ENCODE data around the gene DACT2. TPM values are rescaled to one million over a fixed set of nuclear protein-coding genes. Genes with fewer than 3 reads are reported as not detected.

DACT2 gene
- total and polyA plus RNA-seq, 9 of the 15 experiments (the other 6 are each of a cell fraction or from before 2014, with no cell fraction given), result not detected

- FAIRE-seq, result no peak
- in situ Hi-C loops (cut with MboI) (no loop called here), intact Hi-C loops (cut with micrococcal nuclease) (no loop called here)
- no peak for DNase-seq (ENCODE audit: extremely low read depth in 1 of 4, low spot score in 3 of 4)
- POLR2A ChIA-PET, result interaction anchor here (2.2 kb wide), 1 partner anchor 14 kb away, joined by 5 read pairs; no protein-coding TSS in a partner anchor
- Histone ChIP-seq H3K4me3 (no peak overlapping the region), H3K9ac (ENCODE audit: insufficient read depth in 1 of 2, low read depth in 2 of 2, low read length in 2 of 2) (no peak overlapping the region), H3K79me2 (ENCODE audit: control insufficient read depth, insufficient read depth, low read length) (no peaks in the 10 kb centered on the region), H3K4me2 (ENCODE audit: insufficient read depth, low read length) (no peak overlapping the region), H3K27me3 (ENCODE audit: control insufficient read depth in 2 of 2, insufficient read depth in 2 of 2, low read length in 2 of 2) (peaks cover 48 to 98% of the 10 kb centered on the region in 2 experiments; a peak in 4 of 5 replicates), H3K9me1 (ENCODE audit: control insufficient read depth, insufficient read depth, low read length) (peaks cover 2% of the 10 kb centered on the region), H3K9me3 (replicated peaks; ENCODE audit: control insufficient read depth, insufficient read depth, low read depth, low read length) (no peaks in the 10 kb centered on the region), H4K20me1 (replicated peaks; ENCODE audit: control insufficient read depth, insufficient read depth, low read length) (peaks cover 7% of the 10 kb centered on the region), H3K27ac (ENCODE audit: extremely low read depth, low read depth, low read length) (no peak overlapping the region), H3K36me3 (ENCODE audit: control insufficient read depth, insufficient read depth, low read length) (no peaks in the 10 kb centered on the region), H2AFZ (ENCODE audit: low read depth, low read length) (no peak overlapping the region), H3K4me1 (replicated peaks in 1 of 2; ENCODE audit: control insufficient read depth in 2 of 2, insufficient read depth in 2 of 2, low read length in 2 of 2) (peaks cover 0 to 13% of the 10 kb centered on the region in 2 experiments; a peak in 1 of 5 replicates)
- no TSS peak for BruUV-seq (replicated peaks)
- WGBS (ENCODE audit: insufficient coverage, low coverage, missing lambda C conversion rate), result 4% methylated on average over 14 of the region's 15 CpGs
- CTCF ChIA-PET (ENCODE audit: low intra/inter-chr PET ratio), result no interaction called here
- no peak for ATAC-seq
- TF ChIP-seq ZNF77 (CRISPR knock-in tag; IDR thresholded peaks at IDR 0.05) (no peak), RBM22 (IDR thresholded peaks at IDR 0.05; ENCODE audit: low read depth, low read length, poor library complexity, severe bottlenecking) (no peak), WHSC1 (IDR thresholded peaks at IDR 0.05; ENCODE audit: low read length) (no peak), PRDM10 (IDR thresholded peaks at IDR 0.05; ENCODE audit: partially characterized antibody) (no peak), FOXO4 (CRISPR knock-in tag; IDR thresholded peaks at IDR 0.05) (no peak), SIX5 (IDR thresholded peaks at IDR 0.05; ENCODE audit: borderline replicate concordance in 1 of 2, insufficient read depth in 1 of 2, low read depth in 1 of 2, low read length in 2 of 2) (no peak), ZFP91 (CRISPR knock-in tag; IDR thresholded peaks at IDR 0.05) (no peak), RAD51 (IDR thresholded peaks at IDR 0.05; ENCODE audit: borderline replicate concordance, low read depth) (no peak), ATF3 (IDR thresholded peaks at IDR 0.05) (no peak), ATF3 (CRISPR knock-in tag; conservative IDR thresholded peaks at IDR 0.05) (no peak), ATF4 (CRISPR knock-in tag; IDR thresholded peaks at IDR 0.05) (no peak)
These were observed 9.6 kb downstream of the DACT2 start for GRCh38 chr6:168309997-168310396.
